ENCODE results near the gene LSP1. TPM values are rescaled to one million over a fixed set of nuclear protein-coding genes. Genes with fewer than 3 reads are reported as not detected.

The LSP1 gene
- total and polyA plus RNA-seq, 2 of the 13 experiments (the other 11 are each of a cell fraction or from before 2014, with no cell fraction given) = 0.59 to 1.00 TPM

GRCh38 chr11:1827095-1827813 is 25.6 kb upstream of the LSP1 start (continued):
- TF ChIP-seq JUNB (CRISPR knock-in tag; IDR thresholded peaks at IDR 0.05; ENCODE audit: borderline replicate concordance) = no peak
- 0 out of 2 replicates have a peak, but pooled peaks have one; percentile 9 for TF ChIP-seq ZNF607 (CRISPR knock-in tag; IDR thresholded peaks at IDR 0.05; ENCODE audit: borderline replicate concordance)
- TF ChIP-seq PBX3 (CRISPR knock-in tag; IDR thresholded peaks at IDR 0.05; ENCODE audit: borderline replicate concordance) = no peak
- no peak for TF ChIP-seq ZNF816 (CRISPR knock-in tag; IDR thresholded peaks at IDR 0.05; ENCODE audit: borderline replicate concordance)
- peak; percentile 32; the same call in 1 of the 2 replicates for TF ChIP-seq KAT8 (CRISPR knock-in tag; IDR thresholded peaks at IDR 0.05)
- TF ChIP-seq HOXA7 (CRISPR knock-in tag; IDR thresholded peaks at IDR 0.05) = no peak
- no peak for TF ChIP-seq ZNF670 (CRISPR knock-in tag; IDR thresholded peaks at IDR 0.05; ENCODE audit: borderline replicate concordance)
- TF ChIP-seq FUBP1 (CRISPR knock-in tag; IDR thresholded peaks at IDR 0.05; ENCODE audit: borderline replicate concordance) = peak; percentile 88; the same call in 1 of the 2 replicates
- TF ChIP-seq PITX1 (CRISPR knock-in tag; IDR thresholded peaks at IDR 0.05) = 0 out of 2 replicates have a peak, but pooled peaks have one; percentile 16
- TF ChIP-seq IRX3 (CRISPR knock-in tag; IDR thresholded peaks at IDR 0.05; ENCODE audit: borderline replicate concordance, low read depth) = no peak
- no peak for TF ChIP-seq KAT7 (CRISPR knock-in tag; IDR thresholded peaks at IDR 0.05; ENCODE audit: borderline replicate concordance)
- no peak for TF ChIP-seq THAP11 (CRISPR knock-in tag; IDR thresholded peaks at IDR 0.05)
- TF ChIP-seq ARID3A (IDR thresholded peaks at IDR 0.05; ENCODE audit: low read depth, low read length) = no peak
- TF ChIP-seq ZNF761 (CRISPR knock-in tag; conservative IDR thresholded peaks at IDR 0.05) = peak; percentile 39; the same call in 1 of the 2 replicates
- TF ChIP-seq ZNF33B (CRISPR knock-in tag; IDR thresholded peaks at IDR 0.05) = no peak
- no peak for TF ChIP-seq PRDM15 (CRISPR knock-in tag; IDR thresholded peaks at IDR 0.05)
- no peak for TF ChIP-seq ZNF562 (CRISPR knock-in tag; IDR thresholded peaks at IDR 0.05; ENCODE audit: borderline replicate concordance)
- TF ChIP-seq DRAP1 (CRISPR knock-in tag; IDR thresholded peaks at IDR 0.05) = peak; percentile 46; the same call in 1 of the 2 replicates

All from HepG2 (cell line).